Measurements from ENCODE around the gene USP8. TPM values are rescaled to one million over a fixed set of nuclear protein-coding genes. Genes with fewer than 3 reads are reported as not detected.

USP8 gene
- total RNA-seq, 2 donors from 2014 or later = 32.4 to 34.6 TPM

DNA sequence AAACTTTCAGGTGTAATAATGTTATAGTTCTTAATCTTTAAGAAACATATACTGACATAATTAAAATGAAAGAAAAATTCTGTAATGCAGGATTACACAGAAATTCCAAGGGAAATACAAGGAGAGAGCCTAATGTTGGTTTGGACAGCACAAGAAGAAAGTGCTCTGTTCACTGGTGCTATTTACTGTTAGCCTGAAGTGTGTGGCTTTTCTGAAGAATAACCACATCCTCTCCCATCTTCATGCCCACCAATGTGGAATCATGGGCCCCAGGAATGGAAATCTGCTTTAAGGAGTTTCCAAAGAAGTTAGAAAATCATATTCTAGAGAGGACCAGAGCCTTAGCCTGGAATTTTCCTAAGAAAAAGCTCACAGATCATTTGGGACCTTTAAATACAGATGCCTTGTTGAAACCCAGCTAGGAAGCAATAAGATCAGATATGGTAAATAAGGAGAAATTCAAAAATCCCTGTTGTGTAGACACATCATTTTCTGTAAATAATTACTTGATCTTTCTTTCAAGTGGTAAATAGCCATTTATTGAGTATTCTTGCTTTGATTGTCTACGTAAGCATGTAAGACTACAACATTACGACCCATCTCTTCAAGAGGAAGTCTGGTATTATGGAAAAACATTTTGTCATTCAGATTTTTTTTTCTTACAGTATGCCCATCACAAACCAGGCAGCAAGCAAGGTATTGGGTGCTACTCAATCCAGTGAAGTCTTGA is 132.6 kb downstream of the USP8 start:
- peaks cover 4% of the 10 kb centered on the region for H3K4me1 ChIP-seq
- no peaks in the 10 kb centered on the region for H3K27me3 ChIP-seq
- H3K9me3 ChIP-seq = no peaks in the 10 kb centered on the region
- WGBS, 2 donors = 93 to 96% methylated on average over 2 of the region's 2 CpGs
- peaks cover 0 to 4% of the 10 kb centered on the region in 2 donors for H3K36me3 ChIP-seq (replicated peaks in 1 of 2; ENCODE audit: insufficient read depth in 1 of 2, low read depth in 2 of 2)
- DNase-seq (no peak), ATAC-seq (no peak)
- H3K27ac ChIP-seq = no peak overlapping the region
- H3K4me3 ChIP-seq = no peak overlapping the region
- no peak for TF ChIP-seq POLR2A (IDR thresholded peaks at IDR 0.05)
- no peak for TF ChIP-seq CTCF (IDR thresholded peaks at IDR 0.05)
- intact Hi-C loops (cut with DNase I) = no loop called here

DNA sequence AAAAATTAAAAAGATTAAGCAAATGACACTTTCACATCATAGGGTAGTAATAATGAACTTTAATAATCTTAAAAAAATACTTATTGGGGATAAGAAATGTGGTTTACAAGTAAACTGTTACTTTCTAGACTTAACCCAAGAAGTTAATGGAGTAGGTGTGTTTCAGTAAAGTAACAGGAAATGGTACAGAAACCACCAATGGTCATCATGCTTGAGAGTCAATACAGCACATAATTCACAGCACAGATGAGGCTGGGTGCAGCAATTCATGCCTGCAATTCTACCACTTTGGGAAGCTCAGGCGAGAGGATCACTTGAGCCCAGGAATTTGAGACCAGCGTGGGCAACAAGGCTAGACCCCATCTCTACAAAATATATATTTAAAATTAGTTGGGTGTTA is 133.8 kb downstream of the USP8 start:
- no peak for DNase-seq
- intact Hi-C loops (cut with DNase I) = no loop called here
- WGBS, 2 donors = 92 to 100% methylated on average over 1 to 2 of the region's 2 CpGs
- no peaks in the 10 kb centered on the region for H3K9me3 ChIP-seq
- peaks cover 4% of the 10 kb centered on the region for H3K4me1 ChIP-seq
- TF ChIP-seq CTCF (IDR thresholded peaks at IDR 0.05) = no peak
- TF ChIP-seq POLR2A (IDR thresholded peaks at IDR 0.05) = no peak
- H3K4me3 ChIP-seq = no peak overlapping the region
- no peak overlapping the region for H3K27ac ChIP-seq
- no peaks in the 10 kb centered on the region for H3K27me3 ChIP-seq
- no peak for ATAC-seq
- H3K36me3 ChIP-seq (replicated peaks in 1 of 2; ENCODE audit: insufficient read depth in 1 of 2, low read depth in 2 of 2) = peaks cover 0 to 4% of the 10 kb centered on the region in 2 donors

GRCh38 chr15:50562735-50563640 is 138.8 kb downstream of the USP8 start:
- ATAC-seq (no peak), DNase-seq (no peak)
- H3K9me3 ChIP-seq = no peaks in the 10 kb centered on the region
- TF ChIP-seq POLR2A (IDR thresholded peaks at IDR 0.05) (no peak), CTCF (IDR thresholded peaks at IDR 0.05) (no peak)
- no peak overlapping the region for H3K27ac ChIP-seq
- 79 to 85% methylated on average over 4 of the region's 4 CpGs for WGBS, 2 donors
- H3K36me3 ChIP-seq (replicated peaks in 1 of 2; ENCODE audit: insufficient read depth in 1 of 2, low read depth in 2 of 2) = peaks cover 0 to 8% of the 10 kb centered on the region in 2 donors
- no peaks in the 10 kb centered on the region for H3K27me3 ChIP-seq
- H3K4me3 ChIP-seq = no peak overlapping the region
- intact Hi-C loops (cut with DNase I) = no loop called here
- H3K4me1 ChIP-seq = peaks cover 4% of the 10 kb centered on the region

- no peak overlapping the region for H3K27ac ChIP-seq
- H3K36me3 ChIP-seq (replicated peaks in 1 of 2; ENCODE audit: insufficient read depth in 1 of 2, low read depth in 2 of 2) = peaks cover 0 to 9% of the 10 kb centered on the region in 2 donors
- H3K4me3 ChIP-seq = no peak overlapping the region
- DNase-seq = no peak
- H3K9me3 ChIP-seq = no peaks in the 10 kb centered on the region
- H3K27me3 ChIP-seq = no peaks in the 10 kb centered on the region
- WGBS, 2 donors = 98 to 99% methylated on average over 3 to 4 of the region's 4 CpGs
- H3K4me1 ChIP-seq = peaks cover 4% of the 10 kb centered on the region
- intact Hi-C loops (cut with DNase I) = no loop called here
- ATAC-seq = no peak
- TF ChIP-seq POLR2A (IDR thresholded peaks at IDR 0.05) (no peak), CTCF (IDR thresholded peaks at IDR 0.05) (no peak)
Observed at GRCh38 chr15:50563756-50564155, 139.6 kb downstream of the USP8 start.

Small RNAs within 50 kb of the gene (small RNA-seq; reads per million reads assigned to genes)
- 0.19 reads per million for gene RNA5SP395

Other genes starting within 250 kb of the USP8 start
- 1 to 10 TPM; 3.9 to 4.6 TPM for gene SLC27A2, start 242.2 kb upstream of the USP8 start, total RNA-seq
- gene HDC, start 158.7 kb upstream of the USP8 start, total RNA-seq = not detected
- 1 to 10 TPM; 4.9 to 6.7 TPM for gene GABPB1, start 69.2 kb upstream of the USP8 start, total RNA-seq
- gene USP50, start 122.3 kb downstream of the USP8 start, total RNA-seq = not detected

Measured in body of pancreas (tissue), 4 donors.